Posterior vena cava (tissue), 2 donors: ENCODE results near the gene CXXC5. TPM values are rescaled to one million over a fixed set of nuclear protein-coding genes. Genes with fewer than 3 reads are reported as not detected.

Experiments used
- DNase-seq: peaks from one replicate; pipeline ENCODE4 v3.0.0-alpha.2; 2020; ENCODE audit warnings: low spot score
- intact Hi-C, 2 donors: fragments of 100-400 bp; cut with DNase I; formaldehyde crosslinking; loops; one replicate each; pipeline versions ENCODE4 v1.14.1 to v1.14.2; 2022 to 2023
- total RNA-seq, 2 donors: library from RNA; stranded (reverse); fragmentation: NEBNext Ultra II Directional; extraction: Animal tissue kit (Norgen Biotek cat#: 25700); gene quantifications; one replicate each; pipeline ENCODE4 v1.2.1, GENCODE V29; 2021
- donor health status: DM: yes; HTN: yes; CAD: no.
- donor health status: DM: yes; HTN: yes; CAD: no.

The CXXC5 gene
- total RNA-seq, 2 donors from 2014 or later: 48.9 to 49.1 TPM

GRCh38 chr5:139671096-139671841, 23.1 kb downstream of the CXXC5 start:
- no peak for DNase-seq
- intact Hi-C loops: no loop called here

GRCh38 chr5:139675213-139675612, 27.1 kb downstream of the CXXC5 start:
- intact Hi-C loops: no loop called here
- no peak for DNase-seq

- DNase-seq: no peak
- intact Hi-C loops: no loop called here
Measured at GRCh38 chr5:139675825-139676224, 27.7 kb downstream of the CXXC5 start.

GRCh38 chr5:139676406-139676805, 28.3 kb downstream of the CXXC5 start:
- intact Hi-C loops: no loop called here
- no peak for DNase-seq

GRCh38 chr5:139676951-139677735, 29.0 kb downstream of the CXXC5 start:
- intact Hi-C loops: no loop called here
- DNase-seq: no peak

GRCh38 chr5:139677736-139678613, 29.8 kb downstream of the CXXC5 start:
- no peak for DNase-seq
- intact Hi-C loops: no loop called here

- intact Hi-C loops: no loop called here
- no peak for DNase-seq
Measured at GRCh38 chr5:139678751-139679750, 30.9 kb downstream of the CXXC5 start.

- intact Hi-C loops: no loop called here
- DNase-seq: no peak
Measured at GRCh38 chr5:139680368-139681111, 32.4 kb downstream of the CXXC5 start.

GRCh38 chr5:139681112-139681458, 32.9 kb downstream of the CXXC5 start:
- intact Hi-C loops: no loop called here
- DNase-seq: no peak

GRCh38 chr5:139681466-139681865, 33.3 kb downstream of the CXXC5 start:
- DNase-seq: no peak
- intact Hi-C loops: no loop called here

- intact Hi-C loops: no loop called here
- no peak for DNase-seq
Measured at GRCh38 chr5:139682016-139682975, 34.1 kb downstream of the CXXC5 start.

GRCh38 chr5:139683295-139684271, 35.4 kb downstream of the CXXC5 start:
- intact Hi-C loops: no loop called here
- no peak for DNase-seq

- intact Hi-C loops: no loop called here
- DNase-seq: no peak
Measured at GRCh38 chr5:139684350-139684880, 36.3 kb downstream of the CXXC5 start.

- no peak for DNase-seq
- intact Hi-C loops: loop anchor here in 1 of 2 donors (5.0 kb wide), 1 partner anchor 38 kb away; the partner anchor contains the start of gene CXXC5
Measured at GRCh38 chr5:139684881-139685749, 37.0 kb downstream of the CXXC5 start.
